LNCAP (cell line): ENCODE data around the gene SS18L1.

Source experiments
- TF ChIP-seq, protein P1 (sequence below): fragments of 450-650 bp; IDR thresholded peaks from 2 replicates; pipeline ENCODE4 v1.5.1; 2017; ENCODE audit warnings: mild to moderate bottlenecking

Gene SS18L1

GRCh38 chr20:62195736-62196135, 52.2 kb downstream of the SS18L1 start:
- TF ChIP-seq, protein P1, sequence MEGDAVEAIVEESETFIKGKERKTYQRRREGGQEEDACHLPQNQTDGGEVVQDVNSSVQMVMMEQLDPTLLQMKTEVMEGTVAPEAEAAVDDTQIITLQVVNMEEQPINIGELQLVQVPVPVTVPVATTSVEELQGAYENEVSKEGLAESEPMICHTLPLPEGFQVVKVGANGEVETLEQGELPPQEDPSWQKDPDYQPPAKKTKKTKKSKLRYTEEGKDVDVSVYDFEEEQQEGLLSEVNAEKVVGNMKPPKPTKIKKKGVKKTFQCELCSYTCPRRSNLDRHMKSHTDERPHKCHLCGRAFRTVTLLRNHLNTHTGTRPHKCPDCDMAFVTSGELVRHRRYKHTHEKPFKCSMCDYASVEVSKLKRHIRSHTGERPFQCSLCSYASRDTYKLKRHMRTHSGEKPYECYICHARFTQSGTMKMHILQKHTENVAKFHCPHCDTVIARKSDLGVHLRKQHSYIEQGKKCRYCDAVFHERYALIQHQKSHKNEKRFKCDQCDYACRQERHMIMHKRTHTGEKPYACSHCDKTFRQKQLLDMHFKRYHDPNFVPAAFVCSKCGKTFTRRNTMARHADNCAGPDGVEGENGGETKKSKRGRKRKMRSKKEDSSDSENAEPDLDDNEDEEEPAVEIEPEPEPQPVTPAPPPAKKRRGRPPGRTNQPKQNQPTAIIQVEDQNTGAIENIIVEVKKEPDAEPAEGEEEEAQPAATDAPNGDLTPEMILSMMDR, result no peak

GRCh38 chr20:62196286-62196685, 52.7 kb downstream of the SS18L1 start:
- TF ChIP-seq, protein P1, result no peak

- TF ChIP-seq, protein P1, result no peak
Measured at GRCh38 chr20:62197311-62197710, 53.7 kb downstream of the SS18L1 start.

DNA sequence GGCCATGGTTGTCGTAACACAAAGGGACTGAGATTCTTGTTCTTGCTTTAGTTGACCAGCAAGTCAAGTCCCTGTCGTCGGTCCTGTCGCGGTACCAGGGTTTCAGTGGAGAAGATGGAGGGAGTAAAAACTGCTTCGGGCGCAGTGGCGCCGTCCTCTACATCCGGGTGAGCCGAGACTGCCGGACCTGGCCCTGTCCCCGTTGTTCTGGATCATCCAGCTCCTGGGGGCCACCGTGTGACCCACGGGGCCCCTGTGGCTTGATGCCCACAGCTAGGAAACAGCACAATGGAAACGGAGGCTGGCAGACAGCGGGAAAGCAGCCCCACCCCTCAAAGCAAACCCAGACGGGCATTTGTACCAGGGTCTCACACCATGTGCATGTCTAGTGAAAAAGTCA, 54.2 kb downstream of the SS18L1 start:
- TF ChIP-seq, protein P1, result no peak

DNA sequence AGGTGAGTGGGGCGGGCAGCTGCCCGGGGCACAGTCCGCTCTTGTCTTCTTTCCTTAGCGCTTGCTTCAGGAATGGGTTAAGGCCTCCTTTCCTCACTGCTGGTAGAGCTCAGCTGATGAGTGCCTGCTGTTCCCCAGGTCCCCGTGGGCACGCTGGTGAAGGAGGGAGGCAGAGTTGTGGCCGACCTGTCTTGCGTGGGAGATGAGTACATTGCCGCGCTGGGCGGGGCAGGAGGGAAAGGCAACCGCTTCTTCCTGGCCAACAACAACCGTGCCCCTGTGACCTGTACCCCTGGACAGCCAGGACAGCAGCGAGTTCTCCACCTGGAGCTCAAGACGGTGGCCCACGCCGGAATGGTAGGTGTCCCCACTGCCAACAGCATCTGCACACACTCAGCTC, 54.9 kb downstream of the SS18L1 start:
- TF ChIP-seq, protein P1, result no peak

- TF ChIP-seq, protein P1, result no peak
Measured at GRCh38 chr20:62198931-62199330, 55.4 kb downstream of the SS18L1 start.

DNA sequence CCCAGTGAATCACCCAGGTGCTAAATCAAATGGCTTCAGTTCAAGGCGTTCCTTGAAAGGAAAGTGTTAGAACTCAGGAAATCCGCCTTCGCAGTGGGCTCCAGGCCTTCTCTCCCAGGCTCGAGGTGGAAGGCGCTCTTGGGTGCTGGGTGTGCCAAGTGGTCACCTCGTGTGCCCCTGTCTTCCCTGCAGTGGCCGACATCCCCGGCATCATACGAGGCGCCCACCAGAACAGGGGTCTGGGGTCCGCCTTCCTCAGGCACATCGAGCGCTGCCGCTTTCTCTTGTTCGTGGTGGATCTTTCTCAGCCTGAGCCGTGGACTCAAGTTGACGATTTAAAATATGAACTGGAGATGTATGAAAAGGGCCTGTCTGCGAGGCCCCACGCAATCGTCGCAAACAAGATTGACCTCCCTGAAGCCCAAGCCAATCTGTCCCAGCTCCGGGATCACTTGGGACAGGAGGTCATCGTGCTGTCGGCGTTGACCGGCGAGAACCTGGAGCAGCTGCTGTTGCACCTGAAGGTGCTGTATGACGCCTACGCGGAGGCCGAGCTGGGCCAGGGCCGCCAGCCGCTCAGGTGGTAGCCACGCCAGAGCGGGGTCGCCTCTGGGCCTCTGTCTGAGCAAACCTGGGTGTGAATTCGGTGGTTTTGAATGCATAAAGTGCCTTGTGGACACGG, 57.1 kb downstream of the SS18L1 start:
- TF ChIP-seq, protein P1, result no peak
